DOHH2 (cell line): Measurements from ENCODE around the gene MED23.

Experiments
- H3F3A ChIP-seq: fragments of 200-600 bp; sonication (generic), shearing (Covaris generic); 2 replicates; pipeline ENCODE4 v1.6.0; 2016; ENCODE audit warnings: antibody characterized with exemption, mild to moderate bottlenecking; ENCODE audit not compliant: control insufficient read depth, insufficient read depth
- H3K27ac ChIP-seq: fragments of 200-600 bp; sonication (generic); 2 replicates; pipeline ENCODE4 v1.5.1; 2014; ENCODE audit warnings: low read depth, mild to moderate bottlenecking, low read length, moderate library complexity
- H3K27me3 ChIP-seq: fragments of 200-600 bp; sonication (generic); 2 replicates; pipeline ENCODE4 v1.6.1; 2014; ENCODE audit warnings: mild to moderate bottlenecking, low read length, mixed read lengths; ENCODE audit not compliant: control insufficient read depth
- H3K36me3 ChIP-seq: fragments of 200-600 bp; sonication (generic); 2 replicates; pipeline ENCODE4 v1.6.1; 2014; ENCODE audit warnings: mild to moderate bottlenecking, low read length, moderate library complexity, mixed read lengths; ENCODE audit not compliant: control insufficient read depth
- H3K4me1 ChIP-seq: fragments of 200-600 bp; sonication (generic); 2 replicates; pipeline ENCODE4 v1.6.1; 2014; ENCODE audit warnings: mild to moderate bottlenecking, low read length, mixed read lengths; ENCODE audit not compliant: control insufficient read depth
- H3K4me2 ChIP-seq: fragments of 200-600 bp; sonication (generic); 2 replicates; pipeline ENCODE4 v1.6.0; 2014; ENCODE audit warnings: mild to moderate bottlenecking, low read length, moderate library complexity
- H3K4me3 ChIP-seq: fragments of 200-600 bp; sonication (generic); 2 replicates; pipeline ENCODE4 v1.5.1; 2014; ENCODE audit warnings: mild to moderate bottlenecking, low read length, mixed read lengths
- H3K79me2 ChIP-seq: fragments of 200-600 bp; sonication (generic); 2 replicates; pipeline ENCODE4 v1.6.1; 2014; ENCODE audit warnings: mild to moderate bottlenecking, low read length, mixed read lengths; ENCODE audit not compliant: control insufficient read depth
- H3K9me2 ChIP-seq: fragments of 200-600 bp; sonication (generic); replicated peaks from 2 replicates; pipeline ENCODE4 v1.6.1; 2014; ENCODE audit warnings: mild to moderate bottlenecking, low read length, mixed read lengths; ENCODE audit not compliant: control insufficient read depth
- H3K9me3 ChIP-seq: fragments of 200-600 bp; sonication (generic); 2 replicates; pipeline ENCODE4 v1.6.1; 2014; ENCODE audit warnings: antibody characterized with exemption, low read length, mixed read lengths; ENCODE audit not compliant: control insufficient read depth, insufficient read depth
- H4K20me1 ChIP-seq: fragments of 200-600 bp; sonication (generic); 2 replicates; pipeline ENCODE4 v1.6.0; 2014; ENCODE audit warnings: low read depth, mild to moderate bottlenecking, antibody characterized with exemption, low read length, moderate library complexity; ENCODE audit not compliant: control insufficient read depth, insufficient read depth
- EZH2phosphoT487 ChIP-seq: fragments of 200-600 bp; sonication (generic); IDR thresholded peaks from 2 replicates; pipeline ENCODE4 v1.6.1; 2017; ENCODE audit warnings: borderline replicate concordance, mild to moderate bottlenecking, antibody characterized with exemption, low read length, moderate library complexity, mixed read lengths
- TF ChIP-seq, protein P1 (sequence below): fragments of 200-600 bp; sonication (generic); IDR thresholded peaks from one replicate; pipeline ENCODE4 v1.5.1; 2014; ENCODE audit warnings: antibody characterized with exemption, mild to moderate bottlenecking, low read depth, low read length; ENCODE audit not compliant: poor library complexity, severe bottlenecking

Gene MED23

GRCh38 chr6:131597446-131597845 is 30.6 kb downstream of the MED23 start:
- no peak overlapping the region for H3K4me2 ChIP-seq
- H3K79me2 ChIP-seq = no peaks in the 10 kb centered on the region
- no peak overlapping the region for H3K4me3 ChIP-seq
- no peaks in the 10 kb centered on the region for H3K9me2 ChIP-seq
- no peak for TF ChIP-seq EZH2phosphoT487
- TF ChIP-seq, protein P1, sequence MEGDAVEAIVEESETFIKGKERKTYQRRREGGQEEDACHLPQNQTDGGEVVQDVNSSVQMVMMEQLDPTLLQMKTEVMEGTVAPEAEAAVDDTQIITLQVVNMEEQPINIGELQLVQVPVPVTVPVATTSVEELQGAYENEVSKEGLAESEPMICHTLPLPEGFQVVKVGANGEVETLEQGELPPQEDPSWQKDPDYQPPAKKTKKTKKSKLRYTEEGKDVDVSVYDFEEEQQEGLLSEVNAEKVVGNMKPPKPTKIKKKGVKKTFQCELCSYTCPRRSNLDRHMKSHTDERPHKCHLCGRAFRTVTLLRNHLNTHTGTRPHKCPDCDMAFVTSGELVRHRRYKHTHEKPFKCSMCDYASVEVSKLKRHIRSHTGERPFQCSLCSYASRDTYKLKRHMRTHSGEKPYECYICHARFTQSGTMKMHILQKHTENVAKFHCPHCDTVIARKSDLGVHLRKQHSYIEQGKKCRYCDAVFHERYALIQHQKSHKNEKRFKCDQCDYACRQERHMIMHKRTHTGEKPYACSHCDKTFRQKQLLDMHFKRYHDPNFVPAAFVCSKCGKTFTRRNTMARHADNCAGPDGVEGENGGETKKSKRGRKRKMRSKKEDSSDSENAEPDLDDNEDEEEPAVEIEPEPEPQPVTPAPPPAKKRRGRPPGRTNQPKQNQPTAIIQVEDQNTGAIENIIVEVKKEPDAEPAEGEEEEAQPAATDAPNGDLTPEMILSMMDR = no peak
- H3K27ac ChIP-seq = no peak overlapping the region
- H4K20me1 ChIP-seq = no peaks in the 10 kb centered on the region
- no peaks in the 10 kb centered on the region for H3K27me3 ChIP-seq
- H3K9me3 ChIP-seq = no peaks in the 10 kb centered on the region
- H3K36me3 ChIP-seq = peaks cover 89% of the 10 kb centered on the region
- H3F3A ChIP-seq = no peaks in the 10 kb centered on the region
- H3K4me1 ChIP-seq = no peaks in the 10 kb centered on the region

DNA sequence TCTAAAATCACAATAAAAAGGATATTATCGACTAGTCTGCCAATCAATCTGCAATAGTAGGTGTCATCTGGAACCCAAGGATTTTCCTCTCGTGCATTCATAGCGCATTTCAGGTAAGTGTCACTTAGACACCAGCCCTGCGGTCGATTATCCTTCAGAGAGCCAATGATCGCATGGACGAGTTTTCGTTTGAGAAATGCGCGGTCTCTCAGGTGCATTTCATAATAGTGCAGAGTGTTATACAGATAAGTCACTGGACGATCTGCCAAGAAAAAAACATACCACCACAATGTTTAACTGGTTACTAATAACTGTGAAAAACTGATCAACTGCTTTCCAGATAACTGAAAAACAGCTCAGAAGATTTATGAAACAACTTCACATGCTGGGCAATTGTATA is 34.0 kb downstream of the MED23 start:
- H3K27ac ChIP-seq = no peak overlapping the region
- no peak for TF ChIP-seq EZH2phosphoT487
- TF ChIP-seq, protein P1 = no peak
- H3K4me1 ChIP-seq = no peaks in the 10 kb centered on the region
- H3K9me2 ChIP-seq = no peaks in the 10 kb centered on the region
- H3K4me3 ChIP-seq = no peak overlapping the region
- H4K20me1 ChIP-seq = no peaks in the 10 kb centered on the region
- H3F3A ChIP-seq = no peaks in the 10 kb centered on the region
- no peaks in the 10 kb centered on the region for H3K9me3 ChIP-seq
- H3K4me2 ChIP-seq = no peak overlapping the region
- H3K27me3 ChIP-seq = no peaks in the 10 kb centered on the region
- H3K36me3 ChIP-seq = peaks cover 84% of the 10 kb centered on the region
- H3K79me2 ChIP-seq = no peaks in the 10 kb centered on the region

DNA sequence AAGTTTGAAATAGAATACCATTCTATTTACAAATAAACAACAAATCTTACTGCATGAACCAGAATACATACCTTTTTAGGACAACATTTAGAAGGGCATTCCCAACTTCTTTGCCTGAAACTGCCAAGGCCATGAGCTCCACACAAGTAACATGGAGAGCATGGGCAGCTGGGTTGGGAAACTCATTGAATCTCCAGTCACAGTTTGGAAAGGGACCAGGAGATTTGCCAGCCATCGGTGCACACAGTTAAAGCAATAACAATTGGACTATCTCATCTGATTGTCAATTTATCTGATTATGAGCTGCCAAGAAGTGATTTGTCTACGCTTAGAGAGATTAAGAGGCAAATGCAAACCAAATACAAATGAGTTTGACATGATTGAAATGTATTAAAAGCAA is 35.1 kb downstream of the MED23 start:
- Histone ChIP-seq H3K4me1 (no peaks in the 10 kb centered on the region), H3K36me3 (peaks cover 84% of the 10 kb centered on the region), H3K9me2 (no peaks in the 10 kb centered on the region), H3K4me3 (no peak overlapping the region), H4K20me1 (no peaks in the 10 kb centered on the region), H3K4me2 (no peak overlapping the region), H3K27me3 (no peaks in the 10 kb centered on the region), H3K79me2 (no peaks in the 10 kb centered on the region), H3F3A (peaks cover 4% of the 10 kb centered on the region; the same call in 1 of the 2 replicates), H3K27ac (no peak overlapping the region), H3K9me3 (no peaks in the 10 kb centered on the region)
- TF ChIP-seq, protein P1 = no peak
- TF ChIP-seq EZH2phosphoT487 = no peak

DNA sequence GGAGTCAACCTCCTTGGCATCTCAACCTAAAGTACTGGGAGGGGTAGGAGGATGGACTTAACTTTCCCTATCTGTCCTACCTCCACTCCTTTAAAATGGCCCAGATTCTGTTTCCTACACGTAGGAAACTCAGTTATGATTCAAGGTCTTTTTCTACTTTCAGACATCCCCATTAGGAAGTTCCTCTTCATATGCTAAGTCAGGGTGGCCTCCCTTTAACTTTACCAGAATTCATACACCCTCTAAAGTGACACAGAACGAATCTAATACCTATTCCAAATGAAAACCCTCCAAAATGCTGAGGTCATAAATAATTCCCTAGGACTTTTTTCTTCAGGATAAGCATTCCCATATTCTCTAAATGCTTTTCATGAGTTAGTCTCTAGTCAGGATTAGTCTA is 39.4 kb downstream of the MED23 start:
- H3K79me2 ChIP-seq = no peaks in the 10 kb centered on the region

More for the DNA sequence above, 39.4 kb downstream of the MED23 start:
- Histone ChIP-seq H3K4me3 (no peak overlapping the region), H3K9me2 (no peaks in the 10 kb centered on the region), H4K20me1 (no peaks in the 10 kb centered on the region), H3K4me1 (no peaks in the 10 kb centered on the region), H3K27ac (no peak overlapping the region), H3K9me3 (no peaks in the 10 kb centered on the region), H3F3A (peaks cover 4% of the 10 kb centered on the region; the same call in 1 of the 2 replicates), H3K36me3 (peaks cover 77% of the 10 kb centered on the region), H3K4me2 (no peak overlapping the region), H3K27me3 (no peaks in the 10 kb centered on the region)
- TF ChIP-seq, protein P1 = no peak
- TF ChIP-seq EZH2phosphoT487 = no peak
